ENCODE results near the gene THEM5. TPM values are rescaled to one million over a fixed set of nuclear protein-coding genes. Genes with fewer than 3 reads are reported as not detected.

THEM5 gene
- polyA plus RNA-seq, 1 donor = 0.45 TPM

DNA sequence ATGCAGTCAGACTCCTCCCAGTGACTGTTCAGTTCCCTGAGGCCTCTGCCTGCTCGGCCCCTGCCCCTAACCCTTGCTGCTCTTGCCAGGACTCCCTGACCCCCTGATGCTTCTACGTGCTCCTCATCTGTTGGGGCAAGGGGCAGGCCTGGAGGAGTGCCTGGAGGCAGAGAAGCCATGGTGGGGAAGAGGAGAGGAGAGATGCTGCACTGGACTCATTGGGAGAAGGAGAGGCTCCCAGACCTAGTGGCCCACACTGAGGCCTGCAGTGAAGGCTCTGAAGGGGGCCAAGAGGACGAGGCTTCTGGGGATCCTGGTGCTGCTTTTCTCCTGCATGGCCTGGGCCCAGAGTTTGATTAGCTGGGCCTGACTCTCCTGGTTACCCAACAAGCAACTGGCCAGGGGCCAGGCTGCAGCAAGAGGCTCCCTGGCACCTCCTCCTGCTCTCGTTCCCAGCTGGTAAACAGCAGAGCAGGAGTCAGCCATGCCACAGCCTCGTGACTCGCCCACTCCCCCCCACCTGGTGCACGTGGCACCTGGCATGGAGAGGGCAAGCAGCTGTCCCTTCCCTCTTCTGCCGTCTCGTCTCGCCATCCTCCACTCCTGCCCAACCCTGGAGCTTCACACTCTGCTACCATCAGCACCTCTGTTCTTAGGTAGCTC lies 21.1 kb downstream of the THEM5 start:
- DNase-seq = peak in 1 of 2 donors; percentile 53
- Histone ChIP-seq H3K36me3 (ENCODE audit: control insufficient read depth, insufficient read depth, low read length) (no peaks in the 10 kb centered on the region), H3K27ac (ENCODE audit: low read length) (peak overlapping the region; percentile 63), H3K9me3 (ENCODE audit: control insufficient read depth, low read depth, low read length) (peaks cover 3% of the 10 kb centered on the region), H3K27me3 (ENCODE audit: control insufficient read depth, insufficient read depth, low read length) (peaks cover 7% of the 10 kb centered on the region), H3K4me3 (ENCODE audit: low read length) (no peak overlapping the region), H3K4me1 (ENCODE audit: control insufficient read depth, insufficient read depth, low read length) (peaks cover 31% of the 10 kb centered on the region)
- 45% methylated on average over 4 of the region's 10 CpGs for WGBS (ENCODE audit: insufficient coverage, low lambda C conversion rate)

GRCh38 chr1:151831605-151832004 lies 21.9 kb downstream of the THEM5 start, which contains the start of gene RORC:
TSS of gene RORC (minus strand) at chr1:151831802. CDS start at chr1:151831764, 38 bp downstream.
- peaks cover 27% of the 10 kb centered on the region for H3K4me1 ChIP-seq (ENCODE audit: control insufficient read depth, insufficient read depth, low read length)

GRCh38 chr1:151831256-151831591 lies 22.3 kb downstream of the THEM5 start:
- peaks cover 3% of the 10 kb centered on the region for H3K9me3 ChIP-seq (ENCODE audit: control insufficient read depth, low read depth, low read length)
- 97% methylated on average over 2 of the region's 4 CpGs for WGBS (ENCODE audit: insufficient coverage, low lambda C conversion rate)
- H3K36me3 ChIP-seq (ENCODE audit: control insufficient read depth, insufficient read depth, low read length) = no peaks in the 10 kb centered on the region
- peak overlapping the region; percentile 33 for H3K4me3 ChIP-seq (ENCODE audit: low read length)
- peaks cover 3% of the 10 kb centered on the region for H3K27me3 ChIP-seq (ENCODE audit: control insufficient read depth, insufficient read depth, low read length)
- H3K27ac ChIP-seq (ENCODE audit: low read length) = peak overlapping the region; percentile 63
- DNase-seq = no peak
- H3K4me1 ChIP-seq (ENCODE audit: control insufficient read depth, insufficient read depth, low read length) = peaks cover 28% of the 10 kb centered on the region

More at GRCh38 chr1:151831605-151832004, 21.9 kb downstream of the THEM5 start, which contains the start of gene RORC:
- DNase-seq = peak; percentile 61 to 70
- Histone ChIP-seq H3K9me3 (ENCODE audit: control insufficient read depth, low read depth, low read length) (peaks cover 3% of the 10 kb centered on the region), H3K4me3 (ENCODE audit: low read length) (peak within 1 kb of the TSS; percentile 33), H3K36me3 (ENCODE audit: control insufficient read depth, insufficient read depth, low read length) (no peaks in the 10 kb centered on the region), H3K27me3 (ENCODE audit: control insufficient read depth, insufficient read depth, low read length) (peaks cover 3% of the 10 kb centered on the region), H3K27ac (ENCODE audit: low read length) (peak within 1 kb of the TSS; percentile 63)
- WGBS (ENCODE audit: insufficient coverage, low lambda C conversion rate) = no CpG with 5 or more reads among the region's 5 CpGs

DNA sequence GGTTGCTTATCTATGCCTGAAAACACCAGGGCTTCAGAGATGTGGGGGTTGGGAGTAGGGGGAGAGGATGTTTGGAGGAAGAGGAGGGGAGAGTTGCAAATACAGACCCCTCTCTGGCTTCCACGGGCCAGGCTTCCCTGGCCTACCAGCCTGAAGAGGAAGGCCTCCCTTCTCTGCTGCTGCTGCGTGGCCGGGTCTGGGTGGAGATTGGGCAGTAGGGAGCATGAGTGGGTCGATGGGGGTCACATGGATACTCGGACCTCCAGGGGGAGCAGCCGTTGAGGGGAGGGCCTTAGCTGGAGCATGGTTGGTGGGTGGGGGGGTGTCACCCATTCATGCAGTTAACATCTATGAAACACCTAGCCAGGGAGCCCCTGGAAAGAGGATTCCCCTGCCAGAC lies 23.5 kb downstream of the THEM5 start:
- WGBS (ENCODE audit: insufficient coverage, low lambda C conversion rate) = no CpG with 5 or more reads among the region's 6 CpGs
- peaks cover 34% of the 10 kb centered on the region for H3K4me1 ChIP-seq (ENCODE audit: control insufficient read depth, insufficient read depth, low read length)
- no peak for DNase-seq
- H3K27me3 ChIP-seq (ENCODE audit: control insufficient read depth, insufficient read depth, low read length) = peaks cover 3% of the 10 kb centered on the region
- H3K9me3 ChIP-seq (ENCODE audit: control insufficient read depth, low read depth, low read length) = peaks cover 3% of the 10 kb centered on the region
- no peak overlapping the region for H3K27ac ChIP-seq (ENCODE audit: low read length)
- no peaks in the 10 kb centered on the region for H3K36me3 ChIP-seq (ENCODE audit: control insufficient read depth, insufficient read depth, low read length)
- no peak overlapping the region for H3K4me3 ChIP-seq (ENCODE audit: low read length)

DNA sequence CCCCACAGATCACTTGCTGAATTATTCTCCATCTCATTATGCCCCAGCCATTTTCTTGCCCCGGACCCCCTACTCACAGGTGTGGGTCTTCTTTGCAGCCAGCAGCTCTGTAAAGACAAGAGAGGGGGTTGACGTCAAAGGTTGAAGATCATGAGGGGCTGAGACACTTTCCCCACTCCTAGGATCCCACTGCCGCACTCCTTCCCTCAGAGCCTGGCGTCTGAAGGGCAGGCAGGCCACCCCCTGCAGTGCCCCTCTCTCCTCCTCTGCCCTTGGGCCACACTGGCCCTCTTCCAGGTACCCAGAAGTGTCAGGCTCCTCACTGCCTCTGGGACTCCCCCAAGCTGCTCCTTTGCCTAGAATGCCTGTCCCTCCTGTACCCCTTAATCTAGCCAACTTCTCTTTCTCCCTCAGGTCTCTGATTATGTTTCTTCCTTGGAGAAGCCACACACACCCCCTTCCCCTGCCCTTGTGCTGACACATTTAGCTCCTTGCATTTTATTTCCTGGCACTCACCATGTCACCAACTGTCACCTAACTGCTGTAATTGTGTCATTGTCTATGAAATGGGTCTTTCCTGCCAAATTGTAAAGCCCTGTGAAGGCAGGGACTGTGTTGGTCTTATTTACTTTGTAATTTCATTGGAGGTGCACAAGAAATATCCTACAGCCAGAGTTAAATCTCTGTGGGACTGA lies 24.0 kb downstream of the THEM5 start:
- DNase-seq = no peak
- Histone ChIP-seq H3K36me3 (ENCODE audit: control insufficient read depth, insufficient read depth, low read length) (no peaks in the 10 kb centered on the region), H3K27me3 (ENCODE audit: control insufficient read depth, insufficient read depth, low read length) (peaks cover 3% of the 10 kb centered on the region), H3K9me3 (ENCODE audit: control insufficient read depth, low read depth, low read length) (peaks cover 3% of the 10 kb centered on the region), H3K4me3 (ENCODE audit: low read length) (no peak overlapping the region), H3K27ac (ENCODE audit: low read length) (no peak overlapping the region), H3K4me1 (ENCODE audit: control insufficient read depth, insufficient read depth, low read length) (peaks cover 35% of the 10 kb centered on the region)
- WGBS (ENCODE audit: insufficient coverage, low lambda C conversion rate) = no CpG with 5 or more reads among the region's 4 CpGs

DNA sequence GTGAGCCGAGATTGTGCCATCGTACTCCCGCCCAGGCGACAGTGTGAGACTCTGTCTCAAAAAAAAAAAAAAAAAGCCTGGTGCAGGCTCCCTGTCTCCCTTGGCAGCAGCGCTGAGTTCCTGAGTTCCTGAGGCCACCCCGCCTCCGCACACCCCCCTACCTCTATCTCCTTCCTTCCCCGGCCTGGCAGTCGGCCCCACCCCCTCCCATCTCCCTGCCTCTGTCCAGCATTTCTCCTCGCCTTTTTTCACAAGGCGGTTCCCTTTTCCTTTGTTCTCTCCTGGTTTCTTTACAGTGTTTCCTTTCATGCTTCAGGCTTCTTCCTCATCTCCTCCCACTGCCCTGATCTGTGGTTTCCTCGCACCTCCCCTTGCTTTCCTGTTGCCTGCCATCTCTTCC lies 24.6 kb downstream of the THEM5 start:
- Histone ChIP-seq H3K27ac (ENCODE audit: low read length) (no peak overlapping the region), H3K27me3 (ENCODE audit: control insufficient read depth, insufficient read depth, low read length) (peaks cover 3% of the 10 kb centered on the region), H3K36me3 (ENCODE audit: control insufficient read depth, insufficient read depth, low read length) (no peaks in the 10 kb centered on the region), H3K4me1 (ENCODE audit: control insufficient read depth, insufficient read depth, low read length) (peaks cover 33% of the 10 kb centered on the region), H3K4me3 (ENCODE audit: low read length) (no peak overlapping the region), H3K9me3 (ENCODE audit: control insufficient read depth, low read depth, low read length) (peaks cover 3% of the 10 kb centered on the region)
- peak in 1 of 2 donors; percentile 61 for DNase-seq
- 0% methylated on average over 2 of the region's 12 CpGs for WGBS (ENCODE audit: insufficient coverage, low lambda C conversion rate)

DNA sequence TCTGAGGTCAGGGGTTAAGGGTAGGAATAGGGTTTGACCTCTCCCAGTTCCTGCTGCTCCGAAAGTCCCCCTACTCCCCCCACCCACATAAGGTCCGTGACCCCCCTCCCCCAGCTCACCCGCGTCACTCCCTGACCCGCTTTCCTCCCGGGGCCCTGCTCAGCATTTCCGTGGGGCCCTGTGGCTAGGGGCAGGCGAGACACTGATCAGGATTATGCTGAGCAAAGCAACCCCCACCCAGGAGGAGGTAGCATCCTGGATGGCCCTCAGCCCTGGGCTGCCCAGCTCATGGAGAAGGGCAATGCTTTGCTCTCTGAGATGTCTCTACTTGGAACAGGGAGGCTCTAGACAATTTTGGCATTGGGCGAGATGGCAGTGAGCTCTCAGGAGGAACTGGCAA lies 25.7 kb downstream of the THEM5 start:
- Histone ChIP-seq H3K4me3 (ENCODE audit: low read length) (no peak overlapping the region), H3K4me1 (ENCODE audit: control insufficient read depth, insufficient read depth, low read length) (peaks cover 33% of the 10 kb centered on the region), H3K36me3 (ENCODE audit: control insufficient read depth, insufficient read depth, low read length) (no peaks in the 10 kb centered on the region), H3K27ac (ENCODE audit: low read length) (no peak overlapping the region), H3K9me3 (ENCODE audit: control insufficient read depth, low read depth, low read length) (peaks cover 3% of the 10 kb centered on the region), H3K27me3 (ENCODE audit: control insufficient read depth, insufficient read depth, low read length) (peaks cover 3% of the 10 kb centered on the region)
- no peak for DNase-seq
- WGBS (ENCODE audit: insufficient coverage, low lambda C conversion rate) = no CpG with 5 or more reads among the region's 9 CpGs

DNA sequence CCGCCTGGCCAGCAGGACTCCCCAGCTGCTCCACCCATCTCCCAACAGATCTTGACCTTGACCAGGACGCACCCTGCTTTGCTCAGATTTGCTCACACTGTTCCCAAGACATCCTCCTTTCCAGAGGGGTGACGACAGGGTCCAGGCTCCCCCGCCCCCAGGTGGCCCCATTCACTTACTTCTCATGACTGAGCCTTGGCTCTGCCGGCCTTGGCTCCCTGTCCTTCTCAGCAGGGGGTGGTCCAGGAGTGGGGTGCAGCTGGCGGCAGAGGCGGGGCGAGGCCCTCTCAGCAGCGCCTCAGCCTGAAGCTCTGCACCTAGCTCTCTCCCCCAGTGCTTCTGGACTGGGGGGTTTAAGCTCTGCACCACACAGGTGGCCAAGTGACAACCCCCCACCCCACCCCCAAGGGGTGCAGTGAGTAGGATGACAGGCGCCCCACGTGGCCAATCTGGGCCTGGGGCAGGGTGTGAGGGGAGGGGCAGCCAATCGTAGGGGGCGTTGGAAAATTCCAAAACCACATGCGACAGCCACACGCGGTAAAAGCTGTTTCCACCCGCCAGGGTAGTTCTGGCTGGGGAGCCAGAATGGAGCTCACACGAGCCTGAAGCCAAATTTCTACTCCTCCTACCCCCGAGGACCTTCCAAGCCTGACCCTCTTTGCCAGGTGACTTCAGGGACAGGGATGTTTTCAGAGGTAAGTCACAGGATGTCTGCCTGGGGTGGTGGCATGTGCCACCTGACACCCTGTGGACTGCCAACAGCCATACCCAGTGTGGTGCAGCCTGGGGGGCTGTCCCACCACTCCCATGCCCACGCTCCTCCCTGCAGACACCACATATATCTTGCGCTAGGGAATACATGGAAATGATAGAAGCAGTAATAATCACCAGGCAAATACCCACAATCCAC lies 27.5 kb downstream of the THEM5 start:
- peak; percentile 80 to 82 for DNase-seq
- peaks cover 3% of the 10 kb centered on the region for H3K27me3 ChIP-seq (ENCODE audit: control insufficient read depth, insufficient read depth, low read length)
- H3K27ac ChIP-seq (ENCODE audit: low read length) = no peak overlapping the region

GRCh38 chr1:151825204-151825603 lies 28.3 kb downstream of the THEM5 start:
- Histone ChIP-seq H3K27ac (ENCODE audit: low read length) (no peak overlapping the region), H3K27me3 (ENCODE audit: control insufficient read depth, insufficient read depth, low read length) (peaks cover 3% of the 10 kb centered on the region), H3K4me3 (ENCODE audit: low read length) (no peak overlapping the region), H3K36me3 (ENCODE audit: control insufficient read depth, insufficient read depth, low read length) (no peaks in the 10 kb centered on the region), H3K9me3 (ENCODE audit: control insufficient read depth, low read depth, low read length) (no peaks in the 10 kb centered on the region), H3K4me1 (ENCODE audit: control insufficient read depth, insufficient read depth, low read length) (peaks cover 21% of the 10 kb centered on the region)
- DNase-seq = no peak
- WGBS (ENCODE audit: insufficient coverage, low lambda C conversion rate) = no CpG with 5 or more reads among the region's 9 CpGs

More for the DNA sequence above, 27.5 kb downstream of the THEM5 start:
- Histone ChIP-seq H3K9me3 (ENCODE audit: control insufficient read depth, low read depth, low read length) (no peaks in the 10 kb centered on the region), H3K36me3 (ENCODE audit: control insufficient read depth, insufficient read depth, low read length) (no peaks in the 10 kb centered on the region), H3K4me1 (ENCODE audit: control insufficient read depth, insufficient read depth, low read length) (peaks cover 25% of the 10 kb centered on the region), H3K4me3 (ENCODE audit: low read length) (no peak overlapping the region)
- no CpG with 5 or more reads among the region's 21 CpGs for WGBS (ENCODE audit: insufficient coverage, low lambda C conversion rate)

GRCh38 chr1:151823175-151823574 lies 30.3 kb downstream of the THEM5 start:
- WGBS (ENCODE audit: insufficient coverage, low lambda C conversion rate) = 60% methylated on average over 1 of the region's 8 CpGs
- no peak for DNase-seq
- H3K36me3 ChIP-seq (ENCODE audit: control insufficient read depth, insufficient read depth, low read length) = no peaks in the 10 kb centered on the region
- H3K9me3 ChIP-seq (ENCODE audit: control insufficient read depth, low read depth, low read length) = no peaks in the 10 kb centered on the region
- H3K4me1 ChIP-seq (ENCODE audit: control insufficient read depth, insufficient read depth, low read length) = peaks cover 13% of the 10 kb centered on the region
- no peak overlapping the region for H3K4me3 ChIP-seq (ENCODE audit: low read length)
- H3K27me3 ChIP-seq (ENCODE audit: control insufficient read depth, insufficient read depth, low read length) = peaks cover 2% of the 10 kb centered on the region
- H3K27ac ChIP-seq (ENCODE audit: low read length) = no peak overlapping the region

Measured in large intestine (tissue), 3 donors.